ENCODE data around the gene NUTM2A. TPM values are rescaled to one million over a fixed set of nuclear protein-coding genes. Genes with fewer than 3 reads are reported as not detected.
"Not testable (repeated sequence)": the region's sequence is repeated elsewhere in the genome, so short reads cannot be mapped to it uniquely, and the experiment has no call there.

NUTM2A gene
- total and polyA plus RNA-seq, 10 of the 15 experiments (the other 5 are each of a cell fraction or from before 2014, with no cell fraction given): 0.03 to 0.38 (median 0.13) TPM; not detected in 5

DNA sequence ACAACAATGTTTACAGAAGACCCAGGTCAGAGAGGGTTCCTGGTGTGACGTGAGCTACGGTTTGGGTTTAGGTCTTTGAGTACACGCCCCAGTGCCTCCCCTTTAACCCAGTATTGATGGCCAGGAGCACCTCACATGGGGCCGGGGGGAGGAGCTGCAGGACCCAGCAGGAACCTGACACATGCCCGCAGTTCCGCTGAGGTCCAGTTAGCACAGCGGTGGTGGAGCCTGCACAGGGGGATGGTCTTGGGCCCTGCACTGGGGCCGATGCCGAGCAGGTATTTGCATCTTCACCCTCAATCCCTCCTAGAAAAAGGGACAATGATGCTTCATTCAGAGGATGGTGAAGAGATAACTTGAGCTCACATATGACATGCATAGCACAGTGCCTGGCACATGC is 4.0 kb downstream of the NUTM2A start:
- in situ Hi-C loops (cut with MboI); SMC1A ChIA-PET (ENCODE audit: uncharacterized antibody, unreplicated experiment); intact Hi-C loops (cut with micrococcal nuclease; ENCODE audit: unreplicated experiment); H3K27ac ChIP-seq (ENCODE audit: control insufficient read depth, insufficient read depth); H3K4me1 ChIP-seq (ENCODE audit: control insufficient read depth, insufficient read depth, low read length); FAIRE-seq; RAD21 ChIA-PET (ENCODE audit: unreplicated experiment); DNase-seq (ENCODE audit: low read depth, low spot score); ATAC-seq; H4K20me1 ChIP-seq (ENCODE audit: control insufficient read depth, insufficient read depth); H3K4me2 ChIP-seq (ENCODE audit: control insufficient read depth, insufficient read depth); H3K79me2 ChIP-seq (ENCODE audit: control insufficient read depth, insufficient read depth, low read length); H3K27me3 ChIP-seq (replicated peaks in 1 of 2; ENCODE audit: control insufficient read depth in 2 of 2, insufficient read depth in 2 of 2, low read length in 1 of 2); H3K36me3 ChIP-seq (ENCODE audit: control insufficient read depth in 2 of 2, insufficient read depth in 2 of 2, low read length in 1 of 2); BruUV-seq (replicated peaks); CTCF ChIA-PET; POLR2A ChIA-PET; H3K9me3 ChIP-seq (replicated peaks; ENCODE audit: control insufficient read depth, insufficient read depth, low read length); H3K4me3 ChIP-seq; H3K9ac ChIP-seq (ENCODE audit: control insufficient read depth, insufficient read depth, low read length); H2AFZ ChIP-seq (ENCODE audit: control insufficient read depth, low read depth, low read length): not testable (repeated sequence)
- 92% methylated on average over 9 of the region's 9 CpGs for WGBS (ENCODE audit: insufficient coverage, insufficient replicate concordance, low lambda C conversion rate, missing lambda C conversion rate)

DNA sequence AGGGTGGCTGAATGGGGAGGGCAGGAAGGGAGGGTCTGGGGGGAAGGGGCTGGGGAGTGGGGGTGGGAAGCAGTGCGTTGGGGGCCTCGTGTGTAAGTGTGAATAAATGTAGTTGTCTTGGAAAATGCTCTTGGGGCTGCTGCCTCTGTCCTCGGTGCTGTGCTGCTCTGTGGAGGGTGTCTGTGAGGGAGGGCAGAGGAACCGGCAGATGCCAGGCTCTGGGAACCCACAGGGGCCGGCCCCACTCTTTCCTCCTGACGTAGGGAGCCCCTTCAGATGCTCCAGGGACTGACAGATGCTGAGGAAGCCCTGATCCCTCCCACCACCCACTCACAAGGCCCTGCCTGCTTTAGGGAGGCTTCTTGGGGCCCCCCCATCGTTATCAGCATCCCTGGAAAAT is 9.6 kb downstream of the NUTM2A start:
- H3K27ac ChIP-seq (ENCODE audit: control insufficient read depth, insufficient read depth); H3K79me2 ChIP-seq (ENCODE audit: control insufficient read depth, insufficient read depth, low read length); H3K36me3 ChIP-seq (ENCODE audit: control insufficient read depth in 2 of 2, insufficient read depth in 2 of 2, low read length in 1 of 2); H4K20me1 ChIP-seq (ENCODE audit: control insufficient read depth, insufficient read depth); POLR2A ChIA-PET; RAD21 ChIA-PET (ENCODE audit: unreplicated experiment); H3K9ac ChIP-seq (ENCODE audit: control insufficient read depth, insufficient read depth, low read length); H3K27me3 ChIP-seq (replicated peaks in 1 of 2; ENCODE audit: control insufficient read depth in 2 of 2, insufficient read depth in 2 of 2, low read length in 1 of 2); DNase-seq (ENCODE audit: low read depth, low spot score); intact Hi-C loops (cut with micrococcal nuclease; ENCODE audit: unreplicated experiment); H2AFZ ChIP-seq (ENCODE audit: control insufficient read depth, low read depth, low read length); in situ Hi-C loops (cut with MboI); FAIRE-seq; CTCF ChIA-PET; H3K4me2 ChIP-seq (ENCODE audit: control insufficient read depth, insufficient read depth); ATAC-seq; H3K4me1 ChIP-seq (ENCODE audit: control insufficient read depth, insufficient read depth, low read length); H3K9me3 ChIP-seq (replicated peaks; ENCODE audit: control insufficient read depth, insufficient read depth, low read length); SMC1A ChIA-PET (ENCODE audit: uncharacterized antibody, unreplicated experiment); H3K4me3 ChIP-seq; BruUV-seq (replicated peaks): not testable (repeated sequence)
- 0% methylated on average over 1 of the region's 7 CpGs for WGBS (ENCODE audit: insufficient coverage, insufficient replicate concordance, low lambda C conversion rate, missing lambda C conversion rate)

DNA sequence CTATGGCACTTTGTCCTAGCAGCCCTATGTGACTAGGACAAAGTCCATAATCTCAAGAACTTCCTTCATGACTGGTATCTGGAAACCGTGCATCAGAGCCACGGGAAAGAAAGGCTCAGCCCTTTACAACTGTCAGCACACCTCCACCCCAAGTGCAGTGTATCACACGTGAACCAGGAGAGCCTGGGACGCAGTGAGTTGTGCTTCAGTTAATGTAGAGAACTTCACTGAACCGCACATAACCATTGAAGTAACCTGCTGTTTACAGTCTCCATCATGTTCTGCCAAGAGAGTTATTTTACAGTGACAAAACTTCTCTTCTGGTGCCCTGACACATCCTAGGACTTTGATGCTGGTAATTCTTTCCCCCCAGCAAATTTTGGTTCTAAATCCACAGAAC is 12.0 kb downstream of the NUTM2A start:
- H3K27ac ChIP-seq (ENCODE audit: control insufficient read depth, insufficient read depth); H2AFZ ChIP-seq (ENCODE audit: control insufficient read depth, low read depth, low read length); H3K4me1 ChIP-seq (ENCODE audit: control insufficient read depth, insufficient read depth, low read length); FAIRE-seq; H3K36me3 ChIP-seq (ENCODE audit: control insufficient read depth in 2 of 2, insufficient read depth in 2 of 2, low read length in 1 of 2); ATAC-seq; H3K4me2 ChIP-seq (ENCODE audit: control insufficient read depth, insufficient read depth); H3K27me3 ChIP-seq (replicated peaks in 1 of 2; ENCODE audit: control insufficient read depth in 2 of 2, insufficient read depth in 2 of 2, low read length in 1 of 2); BruUV-seq (replicated peaks); DNase-seq (ENCODE audit: low read depth, low spot score); H4K20me1 ChIP-seq (ENCODE audit: control insufficient read depth, insufficient read depth); in situ Hi-C loops (cut with MboI); H3K79me2 ChIP-seq (ENCODE audit: control insufficient read depth, insufficient read depth, low read length); POLR2A ChIA-PET; RAD21 ChIA-PET (ENCODE audit: unreplicated experiment); H3K9me3 ChIP-seq (replicated peaks; ENCODE audit: control insufficient read depth, insufficient read depth, low read length); SMC1A ChIA-PET (ENCODE audit: uncharacterized antibody, unreplicated experiment); H3K9ac ChIP-seq (ENCODE audit: control insufficient read depth, insufficient read depth, low read length); CTCF ChIA-PET; H3K4me3 ChIP-seq; intact Hi-C loops (cut with micrococcal nuclease; ENCODE audit: unreplicated experiment): not testable (repeated sequence)
- 76% methylated on average over 3 of the region's 5 CpGs for whole genome bisulfite sequencing (ENCODE audit: insufficient coverage, insufficient replicate concordance, low lambda C conversion rate, missing lambda C conversion rate)

DNA sequence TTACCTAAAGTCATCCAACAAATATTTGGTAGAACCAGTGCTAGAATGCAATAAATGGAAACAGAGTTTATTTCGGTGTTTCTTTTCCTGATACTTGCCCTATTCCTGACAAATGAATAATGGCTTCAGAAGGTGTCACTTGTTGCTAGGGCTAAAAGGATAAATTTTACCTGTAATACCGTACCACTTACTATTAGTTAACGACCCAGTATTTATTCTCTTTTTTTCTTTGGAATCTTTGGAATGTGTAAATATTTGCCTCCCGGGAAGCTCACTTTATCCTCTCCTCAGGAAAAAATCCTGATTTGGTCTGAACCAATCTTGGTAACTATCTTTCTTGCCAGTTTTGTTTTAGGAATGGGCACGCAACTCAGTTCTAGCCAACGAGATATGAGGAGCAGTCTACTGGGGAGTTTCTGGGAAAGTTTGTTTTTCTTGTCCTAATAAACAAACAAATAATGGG is 14.1 kb downstream of the NUTM2A start:
- SMC1A ChIA-PET (ENCODE audit: uncharacterized antibody, unreplicated experiment); H3K9me3 ChIP-seq (replicated peaks; ENCODE audit: control insufficient read depth, insufficient read depth, low read length); intact Hi-C loops (cut with micrococcal nuclease; ENCODE audit: unreplicated experiment); H3K4me1 ChIP-seq (ENCODE audit: control insufficient read depth, insufficient read depth, low read length); H3K27ac ChIP-seq (ENCODE audit: control insufficient read depth, insufficient read depth); CTCF ChIA-PET; POLR2A ChIA-PET; RAD21 ChIA-PET (ENCODE audit: unreplicated experiment); H3K27me3 ChIP-seq (replicated peaks in 1 of 2; ENCODE audit: control insufficient read depth in 2 of 2, insufficient read depth in 2 of 2, low read length in 1 of 2); DNase-seq (ENCODE audit: low read depth, low spot score); H2AFZ ChIP-seq (ENCODE audit: control insufficient read depth, low read depth, low read length); BruUV-seq (replicated peaks); in situ Hi-C loops (cut with MboI); H3K79me2 ChIP-seq (ENCODE audit: control insufficient read depth, insufficient read depth, low read length); H4K20me1 ChIP-seq (ENCODE audit: control insufficient read depth, insufficient read depth); ATAC-seq; H3K9ac ChIP-seq (ENCODE audit: control insufficient read depth, insufficient read depth, low read length); H3K4me3 ChIP-seq; FAIRE-seq; H3K36me3 ChIP-seq (ENCODE audit: control insufficient read depth in 2 of 2, insufficient read depth in 2 of 2, low read length in 1 of 2); H3K4me2 ChIP-seq (ENCODE audit: control insufficient read depth, insufficient read depth): not testable (repeated sequence)
- WGBS (ENCODE audit: insufficient coverage, insufficient replicate concordance, low lambda C conversion rate, missing lambda C conversion rate): 100% methylated on average over 2 of the region's 6 CpGs

Data from GM12878 (cell line).